ENCODE data around the gene KLK15. TPM values are rescaled to one million over a fixed set of nuclear protein-coding genes. Genes with fewer than 3 reads are reported as not detected.

The KLK15 gene, protein sequence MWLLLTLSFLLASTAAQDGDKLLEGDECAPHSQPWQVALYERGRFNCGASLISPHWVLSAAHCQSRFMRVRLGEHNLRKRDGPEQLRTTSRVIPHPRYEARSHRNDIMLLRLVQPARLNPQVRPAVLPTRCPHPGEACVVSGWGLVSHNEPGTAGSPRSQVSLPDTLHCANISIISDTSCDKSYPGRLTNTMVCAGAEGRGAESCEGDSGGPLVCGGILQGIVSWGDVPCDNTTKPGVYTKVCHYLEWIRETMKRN
- not detected for total RNA-seq
- polyA plus RNA-seq (2013, experiment 1 of 2): not detected
- polyA plus RNA-seq (2013, experiment 2 of 2): not detected
- long read RNA-seq, experiment 1: 0 reads
- long read RNA-seq, experiment 2, partial matches to known transcripts: 0 of 1 reads
- long read RNA-seq, experiment 2, other reads (novel, unspliced or antisense): 1 of 1 reads
- long read RNA-seq, experiment 3: 0 reads
- long read RNA-seq, experiment 4: 0 reads

DNA sequence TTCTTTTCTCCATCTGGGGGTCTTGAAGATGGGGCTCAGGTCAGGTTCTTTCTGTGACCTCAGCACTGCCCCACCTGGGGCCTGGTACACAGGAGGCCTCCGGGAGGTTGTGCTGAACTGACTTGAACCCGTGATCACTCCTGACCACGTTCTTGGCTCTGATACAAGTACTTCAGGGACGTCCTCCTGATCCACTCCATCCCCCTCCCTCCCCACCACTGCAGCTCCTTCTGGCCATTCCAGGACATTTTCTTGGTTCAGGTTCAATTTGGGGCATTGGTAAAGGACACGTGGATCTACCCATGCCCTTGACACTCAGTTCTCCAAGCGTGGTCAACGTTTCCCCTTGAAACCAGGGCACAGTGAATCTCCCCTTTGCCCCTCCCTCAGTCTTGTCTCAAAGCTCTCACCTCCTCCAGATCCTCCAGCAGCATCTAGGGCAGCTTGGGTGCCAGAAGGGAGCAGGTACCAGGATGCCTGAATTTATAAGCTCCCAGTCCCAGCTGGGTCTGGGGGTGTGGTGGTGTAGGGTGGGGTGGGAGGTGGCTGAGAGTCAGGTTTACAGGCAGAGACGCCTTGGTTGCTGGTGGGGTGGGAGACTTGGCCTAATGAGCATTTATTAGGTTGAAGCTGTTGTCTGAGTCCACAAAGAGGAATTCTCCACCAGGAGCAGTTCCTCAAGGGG is at the start of gene KLK15:
TSS of gene KLK15 (minus strand) at position 458 of the 685 bp plus-strand sequence. CDS start 2,082 bp downstream, outside the sequence.
- H3K9ac ChIP-seq (ENCODE audit: extremely low read depth, low read length, poor library complexity, severe bottlenecking): no peak within 1 kb of the TSS

GRCh38 chr19:50882188-50882587 is 48.8 kb upstream of the KLK15 start:
- Histone ChIP-seq H3K27me3 (ENCODE audit: control insufficient read depth, insufficient read depth, low read length, poor library complexity, severe bottlenecking) (no peaks in the 10 kb centered on the region), H3K9ac (ENCODE audit: extremely low read depth, low read length, poor library complexity, severe bottlenecking) (no peak overlapping the region), H3K4me3 (ENCODE audit: low read length) (no peak overlapping the region), H3K4me1 (ENCODE audit: control insufficient read depth, insufficient read depth, low read length) (no peaks in the 10 kb centered on the region), H3K36me3 (ENCODE audit: control insufficient read depth, insufficient read depth, low read length) (no peaks in the 10 kb centered on the region), H3K9me3 (ENCODE audit: control insufficient read depth, low read length) (peaks cover 5% of the 10 kb centered on the region), H3K27ac (ENCODE audit: low read depth, low read length) (no peak overlapping the region)
- H3K4me3 Mint-ChIP-seq: no peak overlapping the region
- no peaks in the 10 kb centered on the region for H3K4me1 Mint-ChIP-seq
- 70 to 73% methylated on average over 2 to 3 of the region's 3 CpGs for WGBS, 2 experiments (ENCODE audit: insufficient coverage in 1 of 2, insufficient read length in 1 of 2)
- no peaks in the 10 kb centered on the region for H3K36me3 Mint-ChIP-seq (ENCODE audit: low read depth)
- no peak for DNase-seq
- H3K27me3 Mint-ChIP-seq (ENCODE audit: insufficient read depth): peaks cover 74% of the 10 kb centered on the region
- TF ChIP-seq, protein P1, sequence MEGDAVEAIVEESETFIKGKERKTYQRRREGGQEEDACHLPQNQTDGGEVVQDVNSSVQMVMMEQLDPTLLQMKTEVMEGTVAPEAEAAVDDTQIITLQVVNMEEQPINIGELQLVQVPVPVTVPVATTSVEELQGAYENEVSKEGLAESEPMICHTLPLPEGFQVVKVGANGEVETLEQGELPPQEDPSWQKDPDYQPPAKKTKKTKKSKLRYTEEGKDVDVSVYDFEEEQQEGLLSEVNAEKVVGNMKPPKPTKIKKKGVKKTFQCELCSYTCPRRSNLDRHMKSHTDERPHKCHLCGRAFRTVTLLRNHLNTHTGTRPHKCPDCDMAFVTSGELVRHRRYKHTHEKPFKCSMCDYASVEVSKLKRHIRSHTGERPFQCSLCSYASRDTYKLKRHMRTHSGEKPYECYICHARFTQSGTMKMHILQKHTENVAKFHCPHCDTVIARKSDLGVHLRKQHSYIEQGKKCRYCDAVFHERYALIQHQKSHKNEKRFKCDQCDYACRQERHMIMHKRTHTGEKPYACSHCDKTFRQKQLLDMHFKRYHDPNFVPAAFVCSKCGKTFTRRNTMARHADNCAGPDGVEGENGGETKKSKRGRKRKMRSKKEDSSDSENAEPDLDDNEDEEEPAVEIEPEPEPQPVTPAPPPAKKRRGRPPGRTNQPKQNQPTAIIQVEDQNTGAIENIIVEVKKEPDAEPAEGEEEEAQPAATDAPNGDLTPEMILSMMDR (conservative IDR thresholded peaks at IDR 0.05): peak; percentile 43
- H3K27ac Mint-ChIP-seq: no peak overlapping the region
- peaks cover under 1% of the 10 kb centered on the region for H3K9me3 Mint-ChIP-seq

More for the DNA sequence above, at the start of gene KLK15:
- Histone ChIP-seq H3K36me3 (ENCODE audit: control insufficient read depth, insufficient read depth, low read length) (no peaks in the 10 kb centered on the region), H3K4me3 (ENCODE audit: low read length) (no peak within 1 kb of the TSS), H3K27ac (ENCODE audit: low read depth, low read length) (no peak within 1 kb of the TSS), H3K4me1 (ENCODE audit: control insufficient read depth, insufficient read depth, low read length) (no peaks in the 10 kb centered on the region), H3K9me3 (ENCODE audit: control insufficient read depth, low read length) (no peaks in the 10 kb centered on the region), H3K27me3 (ENCODE audit: control insufficient read depth, insufficient read depth, low read length, poor library complexity, severe bottlenecking) (peaks cover 26% of the 10 kb centered on the region)
- Mint-ChIP-seq H3K27ac (no peak within 1 kb of the TSS), H3K9me3 (no peaks in the 10 kb centered on the region), H3K4me1 (peaks cover 2% of the 10 kb centered on the region), H3K27me3 (ENCODE audit: insufficient read depth) (peaks cover 68% of the 10 kb centered on the region), H3K36me3 (ENCODE audit: low read depth) (no peaks in the 10 kb centered on the region), H3K4me3 (no peak within 1 kb of the TSS)
- no peak for DNase-seq
- WGBS, 2 experiments (ENCODE audit: insufficient coverage in 1 of 2, insufficient read length in 1 of 2): 71 to 78% methylated on average over 3 to 8 of the region's 8 CpGs
- TF ChIP-seq, protein P1 (conservative IDR thresholded peaks at IDR 0.05): no peak

- Mint-ChIP-seq H3K27me3 (ENCODE audit: insufficient read depth) (peaks cover 58% of the 10 kb centered on the region), H3K9me3 (no peaks in the 10 kb centered on the region), H3K4me1 (no peaks in the 10 kb centered on the region), H3K27ac (no peak overlapping the region), H3K36me3 (ENCODE audit: low read depth) (no peaks in the 10 kb centered on the region), H3K4me3 (no peak overlapping the region)
- no peak overlapping the region for H3K4me3 ChIP-seq (ENCODE audit: low read length)
- peaks cover 5% of the 10 kb centered on the region for H3K9me3 ChIP-seq (ENCODE audit: control insufficient read depth, low read length)
- no peak overlapping the region for H3K9ac ChIP-seq (ENCODE audit: extremely low read depth, low read length, poor library complexity, severe bottlenecking)
- no peaks in the 10 kb centered on the region for H3K36me3 ChIP-seq (ENCODE audit: control insufficient read depth, insufficient read depth, low read length)
- no peaks in the 10 kb centered on the region for H3K4me1 ChIP-seq (ENCODE audit: control insufficient read depth, insufficient read depth, low read length)
- H3K27ac ChIP-seq (ENCODE audit: low read depth, low read length): no peak overlapping the region
- TF ChIP-seq, protein P1 (conservative IDR thresholded peaks at IDR 0.05): no peak
- H3K27me3 ChIP-seq (ENCODE audit: control insufficient read depth, insufficient read depth, low read length, poor library complexity, severe bottlenecking): no peaks in the 10 kb centered on the region
- no peak for DNase-seq
- 70 to 78% methylated on average over 5 of the region's 5 CpGs for WGBS, 2 experiments (ENCODE audit: insufficient coverage in 1 of 2, insufficient read length in 1 of 2)
These were observed 46.9 kb upstream of the KLK15 start for GRCh38 chr19:50880241-50880640.
